NB4 (cell line): ENCODE measurements around the gene C2CD3.

ENCODE experiments used
- MYC ChIP-seq: IDR thresholded peaks from 2 replicates; pipeline ENCODE4 v1.6.1; 2011; ENCODE audit warnings: low read depth, low read length
- POLR2A ChIP-seq: IDR thresholded peaks from 2 replicates; pipeline ENCODE4 v1.6.1; 2011; ENCODE audit warnings: mild to moderate bottlenecking; ENCODE audit not compliant: insufficient read length; ENCODE audit errors: extremely low read depth
- TF ChIP-seq, protein P1 (sequence below): IDR thresholded peaks from one replicate; pipeline ENCODE4 v1.5.1; 2012; ENCODE audit warnings: low read depth, low read length
- TF ChIP-seq, protein P2 (sequence below): IDR thresholded peaks from 2 replicates; pipeline ENCODE4 v1.6.1; 2011; ENCODE audit warnings: low read depth, low read length

DNA sequence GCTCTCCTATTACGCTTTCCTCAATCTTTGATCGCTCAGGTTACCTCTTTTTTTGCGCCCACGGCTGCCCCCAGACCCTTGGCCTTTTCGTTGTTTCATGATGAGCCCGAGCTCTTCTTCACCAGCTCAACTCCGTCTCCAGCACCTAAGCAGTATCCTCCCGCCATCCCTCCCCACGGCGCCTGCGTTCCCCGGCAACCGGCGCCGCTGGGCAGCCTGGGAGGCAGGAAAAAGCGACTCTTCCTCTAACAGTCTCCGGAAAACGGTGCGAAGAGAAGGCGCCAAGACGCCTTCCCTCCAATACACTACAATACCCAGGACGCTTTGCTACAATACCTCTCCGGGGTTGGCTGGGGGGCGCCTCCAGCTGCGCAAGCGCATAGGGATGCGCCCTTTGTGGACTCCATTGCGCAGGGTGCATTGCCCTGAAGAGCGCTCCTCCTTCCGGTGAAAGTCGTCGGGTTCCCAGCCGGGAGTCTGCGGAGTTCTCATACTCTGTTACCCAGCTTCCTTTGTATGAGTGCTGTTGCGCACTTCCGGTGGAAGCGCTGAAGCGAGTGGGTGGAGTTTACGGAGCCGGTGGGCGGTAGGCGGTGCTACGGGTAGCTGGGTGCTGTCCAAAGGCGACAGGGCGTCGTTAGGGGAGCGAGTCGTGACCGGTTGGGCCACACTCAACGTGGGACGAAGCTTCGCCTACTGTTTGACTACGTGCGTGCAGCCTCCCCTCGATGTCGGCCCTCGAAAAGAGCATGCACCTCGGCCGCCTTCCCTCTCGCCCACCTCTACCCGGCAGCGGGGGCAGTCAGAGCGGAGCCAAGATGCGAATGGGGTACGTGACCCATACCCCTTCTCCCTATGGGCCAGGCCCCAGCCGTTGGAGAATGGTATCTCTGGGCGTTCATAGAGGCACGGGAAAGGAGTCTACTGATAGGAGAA, at the start of gene C2CD3, which contains the start of gene PPME1:
- TF ChIP-seq, protein P1, sequence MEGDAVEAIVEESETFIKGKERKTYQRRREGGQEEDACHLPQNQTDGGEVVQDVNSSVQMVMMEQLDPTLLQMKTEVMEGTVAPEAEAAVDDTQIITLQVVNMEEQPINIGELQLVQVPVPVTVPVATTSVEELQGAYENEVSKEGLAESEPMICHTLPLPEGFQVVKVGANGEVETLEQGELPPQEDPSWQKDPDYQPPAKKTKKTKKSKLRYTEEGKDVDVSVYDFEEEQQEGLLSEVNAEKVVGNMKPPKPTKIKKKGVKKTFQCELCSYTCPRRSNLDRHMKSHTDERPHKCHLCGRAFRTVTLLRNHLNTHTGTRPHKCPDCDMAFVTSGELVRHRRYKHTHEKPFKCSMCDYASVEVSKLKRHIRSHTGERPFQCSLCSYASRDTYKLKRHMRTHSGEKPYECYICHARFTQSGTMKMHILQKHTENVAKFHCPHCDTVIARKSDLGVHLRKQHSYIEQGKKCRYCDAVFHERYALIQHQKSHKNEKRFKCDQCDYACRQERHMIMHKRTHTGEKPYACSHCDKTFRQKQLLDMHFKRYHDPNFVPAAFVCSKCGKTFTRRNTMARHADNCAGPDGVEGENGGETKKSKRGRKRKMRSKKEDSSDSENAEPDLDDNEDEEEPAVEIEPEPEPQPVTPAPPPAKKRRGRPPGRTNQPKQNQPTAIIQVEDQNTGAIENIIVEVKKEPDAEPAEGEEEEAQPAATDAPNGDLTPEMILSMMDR = no peak
- peak; percentile 86 for TF ChIP-seq POLR2A
- TF ChIP-seq, protein P2, sequence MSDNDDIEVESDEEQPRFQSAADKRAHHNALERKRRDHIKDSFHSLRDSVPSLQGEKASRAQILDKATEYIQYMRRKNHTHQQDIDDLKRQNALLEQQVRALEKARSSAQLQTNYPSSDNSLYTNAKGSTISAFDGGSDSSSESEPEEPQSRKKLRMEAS = peak; percentile 83
- TF ChIP-seq MYC = peak; percentile 62
